ENCODE data around the gene RET. TPM values are rescaled to one million over a fixed set of nuclear protein-coding genes. Genes with fewer than 3 reads are reported as not detected.
A peak's percentile ranks its signal among the peaks of the same experiment; 100 is the strongest.

Gene RET
- total RNA-seq, 3 donors from 2014 or later: 0.66 to 1.8 (median 0.96) TPM

DNA sequence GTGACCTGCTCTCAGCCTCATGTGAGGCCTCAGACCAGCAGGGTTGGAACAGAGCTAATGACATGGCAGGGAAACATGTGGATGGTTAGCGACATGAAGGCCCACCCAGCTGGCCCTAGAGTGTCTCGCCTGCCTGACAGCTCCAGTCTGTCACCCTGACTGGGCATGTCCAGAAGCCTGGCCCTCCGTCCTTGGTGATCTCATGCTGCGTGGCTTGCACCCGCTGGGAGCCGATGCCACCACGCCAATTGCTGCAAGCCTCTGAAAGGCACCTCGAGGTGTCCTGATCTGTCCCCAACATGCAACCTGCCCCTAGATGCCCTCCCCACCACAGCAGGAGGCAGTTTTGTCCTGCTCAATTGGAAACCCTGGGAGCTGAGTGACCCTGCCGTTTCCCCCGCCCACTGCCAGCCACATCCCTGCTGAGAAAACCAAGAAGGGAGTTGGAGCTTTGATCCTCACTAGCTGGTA, 27.8 kb upstream of the RET start:
- H3K9me3 ChIP-seq: no peaks in the 10 kb centered on the region
- peak in 1 of 2 donors; percentile 36 for DNase-seq (ENCODE audit: low spot score in 2 of 2)
- no peak overlapping the region for H3K4me3 ChIP-seq
- H3K4me1 ChIP-seq: no peaks in the 10 kb centered on the region
- no peaks in the 10 kb centered on the region for H3K27me3 ChIP-seq
- TF ChIP-seq POLR2A (IDR thresholded peaks at IDR 0.05) (no peak), POLR2AphosphoS5 (IDR thresholded peaks at IDR 0.05) (no peak)
- TF ChIP-seq, protein P1, sequence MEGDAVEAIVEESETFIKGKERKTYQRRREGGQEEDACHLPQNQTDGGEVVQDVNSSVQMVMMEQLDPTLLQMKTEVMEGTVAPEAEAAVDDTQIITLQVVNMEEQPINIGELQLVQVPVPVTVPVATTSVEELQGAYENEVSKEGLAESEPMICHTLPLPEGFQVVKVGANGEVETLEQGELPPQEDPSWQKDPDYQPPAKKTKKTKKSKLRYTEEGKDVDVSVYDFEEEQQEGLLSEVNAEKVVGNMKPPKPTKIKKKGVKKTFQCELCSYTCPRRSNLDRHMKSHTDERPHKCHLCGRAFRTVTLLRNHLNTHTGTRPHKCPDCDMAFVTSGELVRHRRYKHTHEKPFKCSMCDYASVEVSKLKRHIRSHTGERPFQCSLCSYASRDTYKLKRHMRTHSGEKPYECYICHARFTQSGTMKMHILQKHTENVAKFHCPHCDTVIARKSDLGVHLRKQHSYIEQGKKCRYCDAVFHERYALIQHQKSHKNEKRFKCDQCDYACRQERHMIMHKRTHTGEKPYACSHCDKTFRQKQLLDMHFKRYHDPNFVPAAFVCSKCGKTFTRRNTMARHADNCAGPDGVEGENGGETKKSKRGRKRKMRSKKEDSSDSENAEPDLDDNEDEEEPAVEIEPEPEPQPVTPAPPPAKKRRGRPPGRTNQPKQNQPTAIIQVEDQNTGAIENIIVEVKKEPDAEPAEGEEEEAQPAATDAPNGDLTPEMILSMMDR (IDR thresholded peaks at IDR 0.05): no peak
- no peak overlapping the region for H3K27ac ChIP-seq
- no peaks in the 10 kb centered on the region for H3K36me3 ChIP-seq
- intact Hi-C loops (cut with DNase I; ENCODE audit: low total_unique reads): no loop called here

DNA sequence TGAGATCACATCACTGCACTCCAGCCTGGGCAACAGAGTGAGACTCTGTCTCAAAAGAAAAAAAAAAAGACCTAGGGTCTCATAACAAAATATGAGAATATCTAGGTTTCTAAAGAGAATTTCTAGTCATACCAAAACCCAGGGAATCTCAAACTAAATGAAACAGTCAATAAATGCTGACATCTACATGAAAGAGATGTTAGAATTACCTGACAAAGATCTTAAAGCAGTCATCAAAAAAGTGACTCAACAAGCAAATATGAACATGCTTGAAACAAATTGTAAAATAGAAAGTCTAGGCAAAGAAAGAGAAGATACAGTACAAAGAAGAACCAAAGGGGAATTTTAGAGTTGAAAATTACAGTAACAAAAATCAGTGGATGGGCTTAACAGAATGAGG, 26.9 kb upstream of the RET start:
- H3K27me3 ChIP-seq: no peaks in the 10 kb centered on the region
- no peak for TF ChIP-seq POLR2A (IDR thresholded peaks at IDR 0.05)
- TF ChIP-seq, protein P1 (IDR thresholded peaks at IDR 0.05): no peak
- no peak for TF ChIP-seq POLR2AphosphoS5 (IDR thresholded peaks at IDR 0.05)
- no peaks in the 10 kb centered on the region for H3K36me3 ChIP-seq
- H3K4me3 ChIP-seq: no peak overlapping the region
- intact Hi-C loops (cut with DNase I; ENCODE audit: low total_unique reads): no loop called here
- no peaks in the 10 kb centered on the region for H3K4me1 ChIP-seq
- H3K27ac ChIP-seq: no peak overlapping the region
- H3K9me3 ChIP-seq: no peaks in the 10 kb centered on the region
- no peak for DNase-seq (ENCODE audit: low spot score in 2 of 2)

DNA sequence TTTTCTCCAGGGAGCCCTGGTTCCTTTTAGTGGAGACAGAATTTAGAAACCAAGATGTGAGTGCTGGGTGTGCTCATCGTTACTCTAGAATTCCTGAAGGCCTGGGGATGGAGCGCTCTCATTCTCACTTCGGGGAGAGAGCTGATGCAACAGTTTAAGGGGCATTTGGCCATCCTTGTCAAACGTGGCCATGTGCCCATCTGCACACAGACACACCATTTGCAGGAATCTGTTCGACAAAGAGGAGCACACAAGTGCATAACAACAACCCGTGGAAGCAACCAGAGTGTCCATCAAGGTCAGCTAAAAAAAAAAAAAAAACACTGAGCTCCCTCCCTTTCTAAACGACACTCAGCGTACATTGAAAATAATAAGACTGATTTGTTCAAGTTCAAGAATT, 23.0 kb upstream of the RET start:
- no peak overlapping the region for H3K27ac ChIP-seq
- intact Hi-C loops (cut with DNase I; ENCODE audit: low total_unique reads): no loop called here
- H3K27me3 ChIP-seq: peaks cover 0 to 5% of the 10 kb centered on the region in 2 donors
- H3K9me3 ChIP-seq: no peaks in the 10 kb centered on the region
- no peaks in the 10 kb centered on the region for H3K36me3 ChIP-seq
- DNase-seq (ENCODE audit: low spot score in 2 of 2): no peak
- no peaks in the 10 kb centered on the region for H3K4me1 ChIP-seq
- TF ChIP-seq POLR2AphosphoS5 (IDR thresholded peaks at IDR 0.05): no peak
- TF ChIP-seq, protein P1 (IDR thresholded peaks at IDR 0.05): no peak
- no peak for TF ChIP-seq POLR2A (IDR thresholded peaks at IDR 0.05)
- no peak overlapping the region for H3K4me3 ChIP-seq

DNA sequence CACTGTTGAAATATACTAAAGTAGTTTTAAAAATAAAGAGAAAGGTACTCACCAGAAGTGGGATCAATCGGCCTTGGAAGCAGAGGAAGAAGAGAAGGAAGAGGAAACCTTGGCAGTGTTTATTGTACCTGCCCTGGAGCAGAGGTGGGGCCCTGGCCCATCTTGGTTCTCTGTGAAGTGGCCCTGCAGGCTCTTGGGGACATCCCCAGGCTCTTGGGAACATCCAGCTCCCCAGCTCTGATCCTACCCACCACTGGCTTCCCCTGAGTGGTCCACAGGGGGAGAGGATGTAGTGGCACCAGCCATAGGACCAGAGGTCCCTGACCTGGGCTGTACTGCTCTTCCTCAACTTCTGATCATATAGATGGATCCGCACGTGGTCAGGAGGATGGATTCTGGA, 22.3 kb upstream of the RET start:
- intact Hi-C loops (cut with DNase I; ENCODE audit: low total_unique reads): no loop called here
- Histone ChIP-seq H3K4me1 (no peaks in the 10 kb centered on the region), H3K36me3 (no peaks in the 10 kb centered on the region), H3K27me3 (peaks cover 0 to 5% of the 10 kb centered on the region in 2 donors), H3K27ac (no peak overlapping the region), H3K9me3 (no peaks in the 10 kb centered on the region), H3K4me3 (no peak overlapping the region)
- no peak for TF ChIP-seq POLR2AphosphoS5 (IDR thresholded peaks at IDR 0.05)
- DNase-seq (ENCODE audit: low spot score in 2 of 2): no peak

DNA sequence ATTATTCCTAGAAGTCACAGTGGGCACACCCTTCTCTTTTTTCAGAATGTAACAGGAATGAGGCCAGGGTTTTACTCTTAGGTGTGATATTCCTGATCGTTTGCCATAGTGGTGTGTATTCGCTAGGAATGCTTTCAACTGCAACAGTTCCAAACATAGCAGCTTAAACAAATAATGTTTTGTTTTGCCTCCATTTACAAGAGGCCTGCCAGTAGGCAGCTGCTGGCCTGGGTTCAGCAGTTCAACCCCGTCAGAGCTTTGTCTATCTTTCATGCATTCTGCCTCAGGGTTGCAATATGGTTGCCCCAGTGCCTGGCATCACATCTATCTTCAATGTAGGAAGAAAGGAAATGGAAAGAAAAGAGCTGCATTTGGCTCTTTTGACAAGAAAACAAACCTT, 21.7 kb upstream of the RET start:
- H3K9me3 ChIP-seq: no peaks in the 10 kb centered on the region
- TF ChIP-seq POLR2A (IDR thresholded peaks at IDR 0.05) (no peak), POLR2AphosphoS5 (IDR thresholded peaks at IDR 0.05) (no peak)
- TF ChIP-seq, protein P1 (IDR thresholded peaks at IDR 0.05): no peak
- no peaks in the 10 kb centered on the region for H3K36me3 ChIP-seq
- H3K27ac ChIP-seq: no peak overlapping the region
- H3K4me3 ChIP-seq: no peak overlapping the region
- no peak for DNase-seq (ENCODE audit: low spot score in 2 of 2)
- H3K27me3 ChIP-seq: peaks cover 0 to 9% of the 10 kb centered on the region in 2 donors
- H3K4me1 ChIP-seq: no peaks in the 10 kb centered on the region
- intact Hi-C loops (cut with DNase I; ENCODE audit: low total_unique reads): no loop called here
